K562 (cell line): ENCODE measurements around the gene ACSF2. TPM values are rescaled to one million over a fixed set of nuclear protein-coding genes. Genes with fewer than 3 reads are reported as not detected.

ENCODE experiments used
- ATAC-seq: fragments of 200-7000 bp; cut with Tn5 transposase; 3 replicates; pipeline ENCODE4 v1.9.1; 2020; ENCODE audit warnings: moderate library complexity
- BruUV-seq: library from RNA; stranded (reverse); fragments of 400-500 nt; replicated peaks from 2 replicates; lab custom pipeline; 2021; lab: Mats Ljungman, UMichigan
- CTCF ChIA-PET: fragments of 300-600 bp; formaldehyde crosslinking; extraction: SDS; loops from one replicate; lab custom pipeline; 2021; ENCODE audit warnings: low intra/inter-chr PET ratio; lab: Yijun Ruan, JAX
- POLR2A ChIA-PET: fragments of 300-600, 350-650 bp; sonication (Branson Sonifier 250); formaldehyde crosslinking; extraction: SDS; loops from one replicate; lab custom pipeline; 2021; ENCODE audit warnings: antibody characterized with exemption, inconsistent platforms; lab: Yijun Ruan, JAX
- DNase-seq, 4 experiments: peaks; one replicate each; pipeline versions ENCODE4 v3.0.0 to v3.0.0-alpha.2; 2011 to 2018; ENCODE audit warnings: low spot score in 3 of 4, mixed read lengths in 3 of 4; ENCODE audit errors: extremely low read depth in 1 of 4
- FAIRE-seq: peaks from 2 replicates; lab custom pipeline; 2011; peaks lifted over from hg19 to GRCh38; lab: Jason Lieb, UNC
- H2AFZ ChIP-seq: 2 replicates; pipeline ENCODE4 v1.6.0; 2011; ENCODE audit warnings: low read depth, low read length, control low read depth, inconsistent platforms
- H3K27ac ChIP-seq: fragments of 200-600 bp; 3 replicates; pipeline ENCODE4 v1.8.0; 2011; ENCODE audit warnings: low read depth, mild to moderate bottlenecking, control low read depth, inconsistent platforms, low read length, moderate library complexity, mixed read lengths; ENCODE audit errors: extremely low read depth
- H3K27me3 ChIP-seq, 2 experiments: fragments of 300-600 bp in 1 of 2; 2 replicates in 1 of 2; 3 replicates in 1 of 2; pipeline versions ENCODE4 v1.6.0 to v1.8.0; 2011; ENCODE audit warnings: inconsistent platforms in 2 of 2, low read length in 2 of 2, mild to moderate bottlenecking in 1 of 2, mixed read lengths in 1 of 2, moderate library complexity in 1 of 2; ENCODE audit not compliant: control insufficient read depth in 2 of 2, insufficient read depth in 2 of 2
- H3K36me3 ChIP-seq: fragments of 300-600 bp; 3 replicates; pipeline ENCODE4 v1.8.0; 2011; ENCODE audit warnings: mild to moderate bottlenecking, low read length, inconsistent platforms; ENCODE audit not compliant: control insufficient read depth, insufficient read depth
- H3K4me1 ChIP-seq, 2 experiments: fragments of 200-600 bp in 1 of 2; replicated peaks in 1 of 2; 2 replicates in 1 of 2; 3 replicates in 1 of 2; pipeline versions ENCODE4 v1.5.1 to v1.8.0; 2011; ENCODE audit warnings: inconsistent platforms in 2 of 2, low read length in 2 of 2, mild to moderate bottlenecking in 1 of 2, mixed read lengths in 1 of 2, moderate library complexity in 1 of 2; ENCODE audit not compliant: control insufficient read depth in 2 of 2, insufficient read depth in 2 of 2
- H3K4me2 ChIP-seq: 2 replicates; pipeline ENCODE4 v1.6.1; 2011; ENCODE audit warnings: low read length, control low read depth, inconsistent platforms, mixed read lengths; ENCODE audit not compliant: insufficient read depth
- H3K4me3 ChIP-seq: fragments of 200-600 bp; sonication (generic), shearing (Covaris generic); 2 replicates; pipeline ENCODE4 v1.5.1; 2016; ENCODE audit warnings: control low read depth, inconsistent platforms
- H3K79me2 ChIP-seq: fragments of 200-600 bp; 3 replicates; pipeline ENCODE4 v1.8.0; 2011; ENCODE audit warnings: low read length, inconsistent platforms; ENCODE audit not compliant: control insufficient read depth, insufficient read depth
- H3K9ac ChIP-seq, 2 experiments: 2 replicates each; pipeline versions ENCODE4 v1.6.0 to v1.6.1; 2011; ENCODE audit warnings: low read depth in 2 of 2, low read length in 2 of 2, control low read depth in 1 of 2, inconsistent platforms in 1 of 2, mild to moderate bottlenecking in 1 of 2, mixed read lengths in 1 of 2; ENCODE audit not compliant: insufficient read depth in 1 of 2
- H3K9me1 ChIP-seq: one replicate; pipeline ENCODE4 v1.6.0; 2011; ENCODE audit warnings: inconsistent platforms, mild to moderate bottlenecking, low read length, moderate library complexity; ENCODE audit not compliant: control insufficient read depth, insufficient read depth
- H3K9me3 ChIP-seq: replicated peaks from 2 replicates; pipeline ENCODE4 v1.5.1; 2011; ENCODE audit warnings: low read depth, low read length, inconsistent platforms; ENCODE audit not compliant: control insufficient read depth, insufficient read depth
- H4K20me1 ChIP-seq: replicated peaks from 2 replicates; pipeline ENCODE4 v1.6.1; 2011; ENCODE audit warnings: low read length, inconsistent platforms, mixed read lengths; ENCODE audit not compliant: control insufficient read depth, insufficient read depth
- ASH1L ChIP-seq: fragments of 450-650 bp; IDR thresholded peaks from 2 replicates; pipeline ENCODE4 v1.6.1; 2018; ENCODE audit warnings: borderline replicate concordance, mild to moderate bottlenecking, low read depth; ENCODE audit not compliant: partially characterized antibody
- CBFB ChIP-seq: sonication (generic); formaldehyde crosslinking; IDR thresholded peaks from 2 replicates; pipeline ENCODE4 v1.4.0; 2020; ENCODE audit warnings: mild to moderate bottlenecking, missing genetic modification reagents
- CC2D1A ChIP-seq: fragments of 450-650 bp; IDR thresholded peaks from 2 replicates; pipeline ENCODE4 v1.6.1; 2017; ENCODE audit warnings: mild to moderate bottlenecking
- FOXP4 ChIP-seq: sonication (generic); formaldehyde crosslinking; IDR thresholded peaks from 2 replicates; pipeline ENCODE4 v1.8.0; 2022; ENCODE audit warnings: mild to moderate bottlenecking, missing genetic modification reagents, borderline replicate concordance
- GTF3C2 ChIP-seq: IDR thresholded peaks from 3 replicates; pipeline ENCODE4 v1.6.1; 2011; ENCODE audit warnings: borderline replicate concordance, mild to moderate bottlenecking, moderate library complexity; ENCODE audit not compliant: insufficient read length; ENCODE audit errors: extremely low read depth
- HLTF ChIP-seq: fragments of 450-650 bp; IDR thresholded peaks from 2 replicates; pipeline ENCODE4 v1.6.1; 2016
- NR4A1 ChIP-seq, 2 experiments: fragments of 250-450 bp in 1 of 2; fragments of 450-650 bp in 1 of 2; sonication (Bioruptor Pico) in 1 of 2; IDR thresholded peaks; 2 replicates each; pipeline versions ENCODE4 v1.4.0 to v1.6.1; 2016 to 2020; ENCODE audit warnings: mild to moderate bottlenecking in 2 of 2, missing compliant biosample characterization in 1 of 2, missing genetic modification characterization in 1 of 2, moderate library complexity in 1 of 2
- RBM17 ChIP-seq: fragments of 200-400 bp; formaldehyde crosslinking; IDR thresholded peaks from 2 replicates; pipeline ENCODE4 v1.6.1; 2017; ENCODE audit warnings: low read depth, mild to moderate bottlenecking, low read length, borderline replicate concordance
- RCOR1 ChIP-seq, 2 experiments: IDR thresholded peaks; 2 replicates each; pipeline ENCODE4 v1.6.1; 2012; ENCODE audit warnings: low read depth in 2 of 2, low read length in 2 of 2, borderline replicate concordance in 1 of 2, improper control_type of control experiment in 1 of 2
- ZNF518B ChIP-seq: fragments of 250-450 bp; sonication (Bioruptor Pico); IDR thresholded peaks from 2 replicates; pipeline ENCODE4 v1.5.0; 2021; ENCODE audit warnings: mild to moderate bottlenecking, moderate library complexity
- ZNF696 ChIP-seq: fragments of 250-450 bp; sonication (Bioruptor Pico); conservative IDR thresholded peaks from 2 replicates; pipeline ENCODE4 v1.4.0; 2020; ENCODE audit warnings: mild to moderate bottlenecking, moderate library complexity
- WGBS: fragments of 100-300 bp; shearing (Covaris generic); methylation state at CpG from one replicate; pipeline ENCODE4 v1.1.6; 2016; ENCODE audit warnings: low coverage, mixed read lengths; ENCODE audit not compliant: insufficient coverage; ENCODE audit errors: missing lambda C conversion rate; 5-methylcytosine and 5-hydroxymethylcytosine counted together
- in situ Hi-C: fragments of 300-500 bp; cut with MboI; formaldehyde crosslinking; loops from 4 replicates; pipeline ENCODE4 v1.15.0; 2018; ENCODE audit warnings: inconsistent platforms, mixed read lengths
- intact Hi-C: fragments of 100-400 bp; cut with micrococcal nuclease; formaldehyde crosslinking; loops from 2 replicates; pipeline ENCODE4 v1.14.2; 2022
- polyA plus RNA-seq, 8 experiments: library from polyadenylated mRNA; depleted of rRNA in 4 of 8; stranded (reverse) in 5 of 8; unstranded in 3 of 8; fragments of >200 nt; fragmentation: Nextera tagmentation in 2 of 8; fragmentation: Illumina TruSeq in 1 of 8; extraction: Ambion mirVana in 2 of 8; extraction: Trizol in 1 of 8; gene quantifications; 2 replicates each; pipeline versions ENCODE4 v1.2.1 to v1.2.3, GENCODE V29; 2011 to 2014; ENCODE audit warnings: inconsistent platforms in 1 of 8, missing spikeins in 1 of 8
- total RNA-seq, 7 experiments: library from RNA; depleted of rRNA in 6 of 7; stranded (reverse); fragments of >200 nt in 6 of 7; fragmentation: Illumina TruSeq in 2 of 7; extraction: Trizol in 2 of 7; gene quantifications; 2 replicates each; pipeline versions ENCODE4 v1.2.1 to v1.2.3, GENCODE V29; 2011 to 2021; ENCODE audit warnings: low replicate concordance in 1 of 7

ACSF2 gene
- total and polyA plus RNA-seq, 9 of the 15 experiments (the other 6 are each of a cell fraction or from before 2014, with no cell fraction given): 0.89 to 6.1 (median 3.5) TPM

- no peak overlapping the region for H3K4me3 ChIP-seq
- intact Hi-C loops: no loop called here
- H3K27ac ChIP-seq: no peak overlapping the region
- no peak for FAIRE-seq
- no peak overlapping the region for H2AFZ ChIP-seq
- H3K79me2 ChIP-seq: no peaks in the 10 kb centered on the region
- 19% methylated on average over 10 of the region's 10 CpGs for WGBS
- BruUV-seq: no TSS peak
- H3K9me1 ChIP-seq: no peaks in the 10 kb centered on the region
- TF ChIP-seq CC2D1A (no peak), HLTF (no peak), RCOR1 (IDR thresholded peaks at IDR 0.05; ENCODE audit: borderline replicate concordance in 1 of 2, low read depth in 2 of 2, low read length in 2 of 2) (no peak), CBFB (CRISPR knock-in tag) (no peak), ZNF518B (CRISPR knock-in tag) (no peak), NR4A1 (CRISPR knock-in tag; IDR thresholded peaks at IDR 0.05) (no peak), NR4A1 (tag; IDR thresholded peaks at IDR 0.05) (no peak), ZNF696 (no peak), RBM17 (no peak), GTF3C2 (no peak), ASH1L (no peak), FOXP4 (no peak)
- TF ChIP-seq, all 486 proteins: peak for 0
- in situ Hi-C loops: no loop called here
- DNase-seq (no peak), ATAC-seq (no peak)
- ChIA-PET CTCF (interaction anchor here (0.7 kb wide), 1 partner anchor 14 kb away, joined by 3 read pairs; no protein-coding TSS in a partner anchor), POLR2A (no interaction called here)
- Histone ChIP-seq H3K9me3 (no peaks in the 10 kb centered on the region), H4K20me1 (peaks cover 3% of the 10 kb centered on the region; the same call in 1 of the 2 replicates), H3K36me3 (no peaks in the 10 kb centered on the region), H3K9ac (no peak overlapping the region), H3K4me2 (no peak overlapping the region), H3K27me3 (peaks cover 0 to 27% of the 10 kb centered on the region in 2 experiments; a peak in 2 of 5 replicates), H3K4me1 (peaks cover 7 to 9% of the 10 kb centered on the region in 2 experiments; a peak in 4 of 5 replicates)
These were observed 26.7 kb downstream of the ACSF2 start for GRCh38 chr17:50452630-50453300.
